GM06990 (cell line): ENCODE measurements around the gene LRRN4CL.
A peak's percentile ranks its signal among the peaks of the same experiment; 100 is the strongest.
"Not testable (repeated sequence)": the region's sequence is repeated elsewhere in the genome, so short reads cannot be mapped to it uniquely, and the experiment has no call there.

Source experiments
- DNase-seq: peaks from one replicate; pipeline ENCODE4 v3.0.0-alpha.2; 2011; ENCODE audit not compliant: insufficient read length; ENCODE audit errors: extremely low read depth
- H3K27me3 ChIP-seq: replicated peaks from 2 replicates; pipeline ENCODE4 v1.6.0; 2011; ENCODE audit warnings: low read length; ENCODE audit not compliant: control insufficient read depth, insufficient read depth
- H3K36me3 ChIP-seq: 2 replicates; pipeline ENCODE4 v1.5.1; 2011; ENCODE audit warnings: low read length; ENCODE audit not compliant: control insufficient read depth, insufficient read depth
- H3K4me3 ChIP-seq: replicated peaks from 2 replicates; pipeline ENCODE4 v1.5.1; 2011; ENCODE audit warnings: low read depth, mild to moderate bottlenecking, control low read depth, low read length
- TF ChIP-seq, protein P1 (sequence below): IDR thresholded peaks from 2 replicates; pipeline ENCODE4 v1.5.1; 2011; ENCODE audit warnings: low read length, control low read depth, mild to moderate bottlenecking, inconsistent platforms; ENCODE audit not compliant: insufficient read depth, poor library complexity, severe bottlenecking

Gene LRRN4CL

DNA sequence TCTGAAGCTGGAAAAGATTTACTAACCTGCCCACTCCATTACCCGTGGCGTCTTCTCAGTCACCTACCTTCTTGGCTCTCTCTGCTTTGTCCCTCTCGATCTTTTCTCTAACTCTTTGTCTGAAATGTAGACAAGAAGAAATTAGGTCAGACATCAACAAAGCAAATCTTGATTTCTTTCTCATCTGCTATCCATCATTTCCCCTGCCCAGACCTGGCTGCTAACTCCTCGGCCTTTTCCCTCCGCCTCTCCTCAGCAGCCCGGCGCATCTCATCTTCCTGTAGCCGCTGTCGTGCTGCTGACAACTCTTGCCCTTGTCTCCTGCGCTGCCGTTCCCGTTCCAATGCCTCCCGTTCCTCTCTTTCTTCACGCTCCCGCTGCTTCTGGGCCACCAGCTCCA, 11.6 kb downstream of the LRRN4CL start:
- TF ChIP-seq, protein P1, sequence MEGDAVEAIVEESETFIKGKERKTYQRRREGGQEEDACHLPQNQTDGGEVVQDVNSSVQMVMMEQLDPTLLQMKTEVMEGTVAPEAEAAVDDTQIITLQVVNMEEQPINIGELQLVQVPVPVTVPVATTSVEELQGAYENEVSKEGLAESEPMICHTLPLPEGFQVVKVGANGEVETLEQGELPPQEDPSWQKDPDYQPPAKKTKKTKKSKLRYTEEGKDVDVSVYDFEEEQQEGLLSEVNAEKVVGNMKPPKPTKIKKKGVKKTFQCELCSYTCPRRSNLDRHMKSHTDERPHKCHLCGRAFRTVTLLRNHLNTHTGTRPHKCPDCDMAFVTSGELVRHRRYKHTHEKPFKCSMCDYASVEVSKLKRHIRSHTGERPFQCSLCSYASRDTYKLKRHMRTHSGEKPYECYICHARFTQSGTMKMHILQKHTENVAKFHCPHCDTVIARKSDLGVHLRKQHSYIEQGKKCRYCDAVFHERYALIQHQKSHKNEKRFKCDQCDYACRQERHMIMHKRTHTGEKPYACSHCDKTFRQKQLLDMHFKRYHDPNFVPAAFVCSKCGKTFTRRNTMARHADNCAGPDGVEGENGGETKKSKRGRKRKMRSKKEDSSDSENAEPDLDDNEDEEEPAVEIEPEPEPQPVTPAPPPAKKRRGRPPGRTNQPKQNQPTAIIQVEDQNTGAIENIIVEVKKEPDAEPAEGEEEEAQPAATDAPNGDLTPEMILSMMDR, result no peak
- no peak for DNase-seq
- Histone ChIP-seq H3K4me3 (peak overlapping the region; percentile 95), H3K27me3 (no peaks in the 10 kb centered on the region), H3K36me3 (peaks cover 7% of the 10 kb centered on the region)

DNA sequence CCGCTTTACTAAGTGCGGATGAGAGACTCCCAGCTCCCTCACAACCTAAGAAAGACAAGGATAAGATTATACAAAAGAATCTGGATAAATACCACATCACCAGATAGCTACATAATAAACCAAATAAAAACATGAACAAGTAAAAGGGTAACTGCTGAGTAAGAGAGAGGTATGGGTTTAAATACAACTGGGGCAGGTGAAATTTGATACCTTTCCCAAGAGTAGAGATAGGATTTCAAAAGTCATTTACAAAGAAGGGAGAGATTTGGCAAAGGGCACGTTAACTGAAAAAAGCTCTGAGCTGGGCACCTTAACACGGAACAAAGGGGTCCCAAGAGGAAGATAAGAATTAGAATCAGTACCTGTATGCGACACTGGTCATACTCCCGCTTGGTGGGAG, 12.2 kb downstream of the LRRN4CL start:
- no peak overlapping the region for H3K4me3 ChIP-seq
- H3K27me3 ChIP-seq, result no peaks in the 10 kb centered on the region
- TF ChIP-seq, protein P1, result no peak
- peaks cover 7% of the 10 kb centered on the region for H3K36me3 ChIP-seq
- DNase-seq, result no peak

DNA sequence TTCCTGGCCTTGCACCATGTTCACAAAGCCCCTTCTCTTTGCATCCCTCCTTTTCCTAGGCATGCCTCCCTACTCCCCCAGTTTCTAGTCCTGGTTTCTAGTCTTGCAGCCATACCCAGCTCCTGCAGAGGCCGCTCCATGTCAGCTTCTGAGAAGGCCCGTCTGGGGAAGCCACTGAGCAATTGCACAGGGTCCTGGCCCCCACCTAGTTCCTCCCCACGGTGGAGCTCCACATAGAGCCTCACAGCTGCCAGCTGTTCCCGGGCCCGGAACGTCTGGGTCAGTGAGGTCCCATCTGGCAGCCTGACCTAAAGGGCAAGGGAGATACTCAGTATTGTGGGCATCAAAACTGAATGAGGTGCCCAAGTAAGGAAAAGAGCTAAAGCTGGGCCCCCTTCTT, 12.6 kb downstream of the LRRN4CL start:
- no peak overlapping the region for H3K4me3 ChIP-seq
- TF ChIP-seq, protein P1, result no peak
- H3K36me3 ChIP-seq, result peaks cover 7% of the 10 kb centered on the region
- DNase-seq, result no peak
- no peaks in the 10 kb centered on the region for H3K27me3 ChIP-seq

DNA sequence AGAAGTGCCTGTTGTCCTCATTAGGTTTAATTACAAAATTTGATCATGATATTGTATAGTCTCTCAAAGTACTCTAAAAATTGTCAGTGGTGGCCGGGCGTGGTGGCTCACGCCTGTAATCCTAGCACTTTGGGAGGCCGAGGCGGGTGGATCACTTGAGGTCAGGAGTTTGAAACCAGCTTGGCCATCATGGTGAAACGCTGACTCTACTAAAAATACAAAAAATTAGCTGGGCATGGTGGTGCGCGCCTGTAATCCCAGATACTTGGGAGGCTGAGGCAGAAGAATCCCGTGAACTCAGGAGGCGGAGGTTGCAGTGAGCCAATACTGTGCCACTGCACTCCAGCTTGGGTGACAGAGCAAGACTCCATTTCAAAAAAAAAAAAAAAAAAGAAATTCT, 13.9 kb downstream of the LRRN4CL start:
- H3K36me3 ChIP-seq, H3K4me3 ChIP-seq, DNase-seq, H3K27me3 ChIP-seq: not testable (repeated sequence)

DNA sequence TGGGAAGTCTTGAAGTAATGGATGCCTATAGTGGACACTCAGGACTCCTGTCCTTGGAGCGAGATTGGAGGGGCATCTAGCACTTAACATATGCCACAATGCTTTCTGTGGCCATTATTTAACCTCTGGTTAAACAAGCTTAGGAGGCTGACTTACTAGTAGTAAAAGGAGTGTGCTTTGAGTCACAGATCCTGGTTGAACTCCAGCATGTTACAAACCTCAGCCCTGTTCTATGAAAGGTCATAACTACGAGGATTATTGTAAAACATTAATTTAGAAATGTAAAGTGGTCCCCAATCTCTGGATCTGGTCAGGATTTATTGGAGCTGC, 16.2 kb downstream of the LRRN4CL start:
- DNase-seq, result no peak
- no peaks in the 10 kb centered on the region for H3K27me3 ChIP-seq
- peaks cover 7% of the 10 kb centered on the region for H3K36me3 ChIP-seq
- H3K4me3 ChIP-seq, result no peak overlapping the region
- TF ChIP-seq, protein P1, result no peak

DNA sequence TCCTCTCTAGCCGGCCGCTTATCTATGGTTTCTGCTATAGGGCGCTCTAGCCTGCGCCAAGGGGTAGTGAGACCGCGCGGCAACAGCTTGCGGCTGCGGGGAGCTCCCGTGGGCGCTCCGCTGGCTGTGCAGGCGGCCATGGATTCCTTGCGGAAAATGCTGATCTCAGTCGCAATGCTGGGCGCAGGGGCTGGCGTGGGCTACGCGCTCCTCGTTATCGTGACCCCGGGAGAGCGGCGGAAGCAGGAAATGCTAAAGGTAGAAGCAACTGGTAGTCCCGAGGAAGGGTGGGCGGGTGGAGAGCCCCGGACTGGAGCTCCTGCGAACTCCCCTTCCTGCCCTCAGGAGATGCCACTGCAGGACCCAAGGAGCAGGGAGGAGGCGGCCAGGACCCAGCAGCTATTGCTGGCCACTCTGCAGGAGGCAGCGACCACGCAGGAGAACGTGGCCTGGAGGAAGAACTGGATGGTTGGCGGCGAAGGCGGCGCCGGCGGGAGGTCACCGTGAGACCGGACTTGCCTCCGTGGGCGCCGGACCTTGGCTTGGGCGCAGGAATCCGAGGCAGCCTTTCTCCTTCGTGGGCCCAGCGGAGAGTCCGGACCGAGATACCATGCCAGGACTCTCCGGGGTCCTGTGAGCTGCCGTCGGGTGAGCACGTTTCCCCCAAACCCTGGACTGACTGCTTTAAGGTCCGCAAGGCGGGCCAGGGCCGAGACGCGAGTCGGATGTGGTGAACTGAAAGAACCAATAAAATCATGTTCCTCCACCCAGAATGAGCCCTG, 17.5 kb downstream of the LRRN4CL start, which contains the start of the genes LBHD1 and UQCC3:
LBHD1 (minus strand) TSS at position 660 of the 782 bp plus-strand sequence. CDS start 2,236 bp downstream, outside the sequence.
UQCC3 (plus strand) TSS at position 66 of the 782 bp plus-strand sequence; CDS start at position 139, 73 bp downstream.
- TF ChIP-seq, protein P1, result no peak
- Histone ChIP-seq H3K36me3 (peaks cover 6% of the 10 kb centered on the region), H3K27me3 (no peaks in the 10 kb centered on the region), H3K4me3 (peak within 1 kb of the TSS; percentile 91)
- DNase-seq, result peak; percentile 87
